Fibroblast of lung (primary cell): Measurements from ENCODE around the gene NOS1AP.

Source experiments
- EZH2 ChIP-seq: IDR thresholded peaks from 2 replicates; pipeline ENCODE4 v1.5.1; 2012; ENCODE audit warnings: low read length, control low read depth, mild to moderate bottlenecking; ENCODE audit errors: missing control alignments
- TF ChIP-seq, protein P1 (sequence below), 2 donors: IDR thresholded peaks in 1 of 2; conservative IDR thresholded peaks in 1 of 2; 1 replicate in 1 of 2; 2 replicates in 1 of 2; pipeline ENCODE4 v1.5.1; 2011 to 2012; ENCODE audit warnings: low read length in 2 of 2, control low read depth in 1 of 2, inconsistent platforms in 1 of 2, low read depth in 1 of 2, mild to moderate bottlenecking in 1 of 2

DNA sequence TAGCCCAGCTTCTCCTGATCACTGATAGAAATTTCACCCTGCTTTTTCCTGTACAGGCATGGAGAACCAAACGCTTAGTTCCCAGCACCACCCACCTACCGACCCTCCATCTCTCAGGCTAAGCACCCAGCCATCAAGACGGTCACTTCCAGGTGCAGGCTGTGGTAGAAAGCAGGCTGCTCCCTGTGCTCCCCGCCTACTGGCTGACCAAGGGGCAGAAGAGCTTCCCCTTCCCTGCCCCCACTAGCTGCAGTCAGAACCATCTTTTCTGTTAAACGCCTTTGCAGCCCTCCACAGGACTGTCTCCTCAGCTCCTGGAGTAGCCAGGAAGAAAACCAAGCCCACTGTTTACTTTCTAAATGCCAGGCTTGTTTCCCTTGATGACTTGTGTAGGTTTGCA, 284.2 kb downstream of the NOS1AP start:
- TF ChIP-seq EZH2, result no peak
- TF ChIP-seq, protein P1, sequence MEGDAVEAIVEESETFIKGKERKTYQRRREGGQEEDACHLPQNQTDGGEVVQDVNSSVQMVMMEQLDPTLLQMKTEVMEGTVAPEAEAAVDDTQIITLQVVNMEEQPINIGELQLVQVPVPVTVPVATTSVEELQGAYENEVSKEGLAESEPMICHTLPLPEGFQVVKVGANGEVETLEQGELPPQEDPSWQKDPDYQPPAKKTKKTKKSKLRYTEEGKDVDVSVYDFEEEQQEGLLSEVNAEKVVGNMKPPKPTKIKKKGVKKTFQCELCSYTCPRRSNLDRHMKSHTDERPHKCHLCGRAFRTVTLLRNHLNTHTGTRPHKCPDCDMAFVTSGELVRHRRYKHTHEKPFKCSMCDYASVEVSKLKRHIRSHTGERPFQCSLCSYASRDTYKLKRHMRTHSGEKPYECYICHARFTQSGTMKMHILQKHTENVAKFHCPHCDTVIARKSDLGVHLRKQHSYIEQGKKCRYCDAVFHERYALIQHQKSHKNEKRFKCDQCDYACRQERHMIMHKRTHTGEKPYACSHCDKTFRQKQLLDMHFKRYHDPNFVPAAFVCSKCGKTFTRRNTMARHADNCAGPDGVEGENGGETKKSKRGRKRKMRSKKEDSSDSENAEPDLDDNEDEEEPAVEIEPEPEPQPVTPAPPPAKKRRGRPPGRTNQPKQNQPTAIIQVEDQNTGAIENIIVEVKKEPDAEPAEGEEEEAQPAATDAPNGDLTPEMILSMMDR (conservative IDR thresholded peaks at IDR 0.05 in 1 of 2, IDR thresholded peaks at IDR 0.05 in 1 of 2; ENCODE audit: low read depth in 1 of 2, low read length in 2 of 2), result no peak
